ENCODE data around the gene PRMT7.

PRMT7 gene

DNA sequence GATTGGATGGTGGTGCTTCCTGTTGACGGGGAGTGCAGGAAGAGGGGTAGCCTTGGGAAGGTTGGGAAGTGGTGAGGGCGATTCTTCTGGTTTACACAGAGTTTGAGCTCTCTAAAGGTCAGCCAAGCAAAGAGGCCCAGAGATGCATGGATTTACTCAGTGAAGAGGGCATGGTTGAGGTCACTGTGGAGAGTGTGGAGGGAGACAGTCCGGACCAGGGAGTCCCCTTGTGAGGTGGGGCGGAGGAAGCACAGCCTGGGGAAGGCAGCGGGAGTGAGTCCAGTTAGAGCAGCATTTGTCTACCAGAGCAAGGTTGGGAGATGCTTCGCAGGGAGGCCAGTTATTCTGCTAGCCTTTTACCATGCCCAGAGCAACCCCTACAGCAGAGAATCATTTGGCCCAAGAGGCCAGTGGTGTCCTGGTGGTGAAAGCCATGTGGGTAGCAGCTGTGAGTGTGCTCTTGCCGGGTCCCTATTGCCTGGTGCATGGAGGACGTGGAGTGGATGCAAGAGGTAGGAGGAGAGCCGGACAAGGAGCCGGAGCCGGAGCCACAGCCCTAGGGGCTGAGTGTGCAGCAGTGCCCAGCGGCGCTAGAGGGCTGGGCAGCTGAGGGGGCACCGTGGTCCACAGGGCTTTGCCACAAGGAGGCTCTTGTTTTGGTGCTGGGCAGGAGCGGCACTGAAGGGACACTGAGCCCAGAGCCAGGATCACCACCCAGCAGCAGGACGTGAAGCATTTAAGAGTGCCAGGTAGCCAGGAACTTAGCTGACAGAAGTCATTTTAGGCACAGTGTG is 27.7 kb downstream of the PRMT7 start:
- H3K79me2 ChIP-seq (ENCODE audit: control insufficient read depth, insufficient read depth, low read length, unreplicated experiment), result no peaks in the 10 kb centered on the region
- H2AFZ ChIP-seq (ENCODE audit: low read length, unreplicated experiment), result no peak overlapping the region
- no peaks in the 10 kb centered on the region for H3K27me3 ChIP-seq (ENCODE audit: insufficient read depth, low read length)
- H3K36me3 ChIP-seq (ENCODE audit: insufficient read depth, low read length), result peaks cover 20% of the 10 kb centered on the region; the same call in 1 of the 2 replicates
- no peak overlapping the region for H3K27ac ChIP-seq (ENCODE audit: low read depth, low read length)
- no peak overlapping the region for H3K4me3 ChIP-seq (ENCODE audit: low read depth, low read length)
- peaks cover 18% of the 10 kb centered on the region for H3K4me1 ChIP-seq (ENCODE audit: control insufficient read depth, insufficient read depth, low read length, unreplicated experiment)

DNA sequence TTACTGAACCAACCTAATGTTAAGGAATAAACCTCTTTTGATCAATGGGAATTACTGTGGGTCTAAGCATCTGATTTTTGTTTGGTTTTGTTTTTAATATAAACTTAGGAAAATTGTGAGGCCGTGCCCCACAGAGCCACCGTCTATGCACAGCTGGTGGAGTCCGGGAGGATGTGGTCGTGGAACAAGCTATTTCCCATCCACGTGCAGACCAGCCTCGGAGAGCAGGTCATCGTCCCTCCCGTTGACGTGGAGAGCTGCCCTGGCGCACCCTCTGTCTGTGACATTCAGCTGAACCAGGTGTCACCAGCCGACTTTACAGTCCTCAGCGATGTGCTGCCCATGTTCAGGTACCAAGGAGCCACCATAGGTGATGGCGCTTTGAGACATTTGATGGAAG is 28.4 kb downstream of the PRMT7 start:
- Histone ChIP-seq H3K4me3 (ENCODE audit: low read depth, low read length) (no peak overlapping the region), H3K27me3 (ENCODE audit: insufficient read depth, low read length) (no peaks in the 10 kb centered on the region), H2AFZ (ENCODE audit: low read length, unreplicated experiment) (no peak overlapping the region), H3K79me2 (ENCODE audit: control insufficient read depth, insufficient read depth, low read length, unreplicated experiment) (no peaks in the 10 kb centered on the region), H3K27ac (ENCODE audit: low read depth, low read length) (no peak overlapping the region), H3K36me3 (ENCODE audit: insufficient read depth, low read length) (peaks cover 20% of the 10 kb centered on the region; the same call in 1 of the 2 replicates), H3K4me1 (ENCODE audit: control insufficient read depth, insufficient read depth, low read length, unreplicated experiment) (peaks cover 13% of the 10 kb centered on the region)

DNA sequence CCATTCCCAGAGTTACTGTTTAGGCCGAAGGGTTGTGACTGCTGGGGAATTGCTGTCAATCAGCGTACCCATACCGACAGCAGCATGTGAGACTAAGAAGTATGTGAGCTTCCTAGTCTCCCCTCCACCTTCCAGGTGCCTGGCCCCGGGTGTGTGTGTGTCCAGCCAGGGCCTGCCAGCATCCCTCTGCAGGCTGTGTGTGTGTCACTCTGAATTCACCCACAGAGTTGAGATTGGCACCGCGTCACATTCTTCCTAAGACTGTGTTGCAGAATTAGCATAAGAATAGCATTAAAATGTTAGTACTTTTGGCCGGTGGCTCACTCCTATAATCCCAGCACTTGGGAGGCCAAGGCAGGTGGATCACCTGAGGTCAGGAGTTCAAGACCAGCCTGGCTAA is 31.8 kb downstream of the PRMT7 start:
- no peak overlapping the region for H3K27ac ChIP-seq (ENCODE audit: low read depth, low read length)
- H3K36me3 ChIP-seq (ENCODE audit: insufficient read depth, low read length), result peaks cover 16% of the 10 kb centered on the region
- no peak overlapping the region for H3K4me3 ChIP-seq (ENCODE audit: low read depth, low read length)
- H3K79me2 ChIP-seq (ENCODE audit: control insufficient read depth, insufficient read depth, low read length, unreplicated experiment), result no peaks in the 10 kb centered on the region
- no peak overlapping the region for H2AFZ ChIP-seq (ENCODE audit: low read length, unreplicated experiment)
- H3K27me3 ChIP-seq (ENCODE audit: insufficient read depth, low read length), result no peaks in the 10 kb centered on the region
- no peaks in the 10 kb centered on the region for H3K4me1 ChIP-seq (ENCODE audit: control insufficient read depth, insufficient read depth, low read length, unreplicated experiment)

DNA sequence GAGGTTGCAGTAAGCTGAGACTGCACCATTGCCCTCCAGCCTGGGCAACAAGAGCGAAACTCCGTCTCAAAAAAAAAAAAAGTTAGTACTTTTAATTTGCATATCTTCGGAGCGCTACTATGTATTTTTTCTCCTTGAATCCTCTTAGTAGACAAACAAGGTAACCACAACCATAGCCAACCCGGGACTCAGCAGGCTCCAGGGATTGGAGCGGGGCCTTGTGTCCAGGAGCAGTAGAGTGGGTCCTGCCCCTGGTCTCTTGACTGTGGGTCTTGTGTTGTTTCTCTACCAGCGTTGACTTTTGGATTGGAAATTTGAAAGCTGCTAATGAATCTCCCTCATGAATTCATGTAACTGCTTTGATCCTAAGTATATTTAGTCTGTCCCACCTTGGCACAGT is 32.3 kb downstream of the PRMT7 start:
- Histone ChIP-seq H2AFZ (ENCODE audit: low read length, unreplicated experiment) (no peak overlapping the region), H3K4me3 (ENCODE audit: low read depth, low read length) (no peak overlapping the region), H3K79me2 (ENCODE audit: control insufficient read depth, insufficient read depth, low read length, unreplicated experiment) (no peaks in the 10 kb centered on the region), H3K36me3 (ENCODE audit: insufficient read depth, low read length) (peaks cover 16% of the 10 kb centered on the region), H3K4me1 (ENCODE audit: control insufficient read depth, insufficient read depth, low read length, unreplicated experiment) (no peaks in the 10 kb centered on the region), H3K27me3 (ENCODE audit: insufficient read depth, low read length) (no peaks in the 10 kb centered on the region), H3K27ac (ENCODE audit: low read depth, low read length) (no peak overlapping the region)

DNA sequence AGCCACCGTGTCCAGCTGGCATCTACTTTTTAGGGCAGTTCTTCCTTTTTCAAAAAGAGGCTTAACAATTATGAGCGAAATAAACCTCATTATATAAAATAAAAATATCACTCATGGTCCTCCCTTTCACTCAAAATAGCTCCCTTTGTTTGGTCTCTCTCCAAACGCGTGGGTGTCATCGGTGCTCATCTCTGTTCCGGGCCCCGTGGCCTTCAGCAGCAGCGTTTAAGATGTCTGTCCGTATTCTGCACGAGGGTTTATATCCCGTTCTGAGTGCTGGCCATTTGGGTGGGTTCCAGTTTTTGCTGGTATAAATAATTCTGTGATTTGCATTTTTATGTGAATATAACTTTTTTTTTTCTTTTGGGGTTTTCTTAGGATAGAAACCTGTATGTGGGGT is 33.4 kb downstream of the PRMT7 start:
- Histone ChIP-seq H3K27ac (ENCODE audit: low read depth, low read length) (no peak overlapping the region), H3K79me2 (ENCODE audit: control insufficient read depth, insufficient read depth, low read length, unreplicated experiment) (no peaks in the 10 kb centered on the region), H3K36me3 (ENCODE audit: insufficient read depth, low read length) (peaks cover 16% of the 10 kb centered on the region), H3K4me3 (ENCODE audit: low read depth, low read length) (no peak overlapping the region), H3K4me1 (ENCODE audit: control insufficient read depth, insufficient read depth, low read length, unreplicated experiment) (no peaks in the 10 kb centered on the region), H3K27me3 (ENCODE audit: insufficient read depth, low read length) (no peaks in the 10 kb centered on the region), H2AFZ (ENCODE audit: low read length, unreplicated experiment) (no peak overlapping the region)

DNA sequence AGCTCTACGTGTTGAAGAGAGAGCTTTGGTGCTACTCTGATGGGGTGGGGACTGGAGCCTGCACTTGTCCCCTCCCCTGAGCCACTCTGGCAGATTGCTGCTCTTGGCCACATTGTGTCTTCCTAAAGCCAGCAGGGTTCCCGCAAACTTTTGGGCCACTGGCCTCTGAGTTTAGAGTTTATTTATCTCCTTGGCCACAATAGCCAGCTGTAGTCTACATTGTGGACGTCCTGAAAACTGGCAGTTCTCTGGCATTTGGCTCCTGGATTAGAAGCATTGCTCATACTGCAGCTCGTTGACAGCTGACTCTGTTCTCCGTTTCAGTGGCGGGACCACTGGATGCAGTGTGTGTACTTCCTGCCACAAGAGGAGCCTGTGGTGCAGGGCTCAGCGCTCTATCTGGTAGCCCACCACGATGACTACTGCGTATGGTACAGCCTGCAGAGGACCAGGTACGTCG is 34.6 kb downstream of the PRMT7 start:
- Histone ChIP-seq H3K27me3 (ENCODE audit: insufficient read depth, low read length) (no peaks in the 10 kb centered on the region), H3K36me3 (ENCODE audit: insufficient read depth, low read length) (peaks cover 8% of the 10 kb centered on the region), H3K4me3 (ENCODE audit: low read depth, low read length) (no peak overlapping the region), H3K4me1 (ENCODE audit: control insufficient read depth, insufficient read depth, low read length, unreplicated experiment) (no peaks in the 10 kb centered on the region), H2AFZ (ENCODE audit: low read length, unreplicated experiment) (no peak overlapping the region), H3K27ac (ENCODE audit: low read depth, low read length) (no peak overlapping the region), H3K79me2 (ENCODE audit: control insufficient read depth, insufficient read depth, low read length, unreplicated experiment) (no peaks in the 10 kb centered on the region)

DNA sequence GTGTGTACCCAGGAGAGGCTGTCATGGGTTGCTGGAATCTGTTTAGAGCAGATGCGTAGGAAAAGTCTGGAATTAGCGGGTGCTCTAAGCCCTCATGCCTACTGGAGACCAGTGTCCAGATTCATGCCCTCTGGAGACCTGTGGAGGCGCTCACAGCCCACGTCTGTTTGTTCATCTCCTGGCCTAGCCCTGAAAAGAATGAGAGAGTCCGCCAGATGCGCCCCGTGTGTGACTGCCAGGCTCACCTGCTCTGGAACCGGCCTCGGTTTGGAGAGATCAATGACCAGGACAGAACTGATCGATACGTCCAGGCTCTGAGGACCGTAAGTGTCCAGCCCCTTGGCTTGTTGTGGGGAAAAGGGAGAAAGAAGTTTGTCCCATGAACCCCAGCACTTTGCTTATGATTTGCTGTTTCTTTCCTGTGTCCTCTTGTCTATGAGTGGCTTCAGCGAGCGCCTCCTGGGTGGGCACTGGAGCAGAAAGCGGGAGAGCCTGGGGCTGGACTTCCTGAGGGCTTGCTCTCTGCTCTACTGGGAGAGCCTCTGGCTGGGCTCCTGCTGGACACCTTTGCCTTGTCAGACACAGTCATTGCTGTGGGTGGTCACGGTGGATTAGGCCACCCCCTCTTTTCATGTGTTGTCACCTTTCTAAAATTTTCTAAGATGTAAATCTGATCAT is 35.3 kb downstream of the PRMT7 start:
- Histone ChIP-seq H3K79me2 (ENCODE audit: control insufficient read depth, insufficient read depth, low read length, unreplicated experiment) (no peaks in the 10 kb centered on the region), H3K4me1 (ENCODE audit: control insufficient read depth, insufficient read depth, low read length, unreplicated experiment) (no peaks in the 10 kb centered on the region), H3K4me3 (ENCODE audit: low read depth, low read length) (no peak overlapping the region), H3K27ac (ENCODE audit: low read depth, low read length) (no peak overlapping the region), H3K36me3 (ENCODE audit: insufficient read depth, low read length) (peaks cover 2% of the 10 kb centered on the region), H2AFZ (ENCODE audit: low read length, unreplicated experiment) (no peak overlapping the region), H3K27me3 (ENCODE audit: insufficient read depth, low read length) (no peaks in the 10 kb centered on the region)

DNA sequence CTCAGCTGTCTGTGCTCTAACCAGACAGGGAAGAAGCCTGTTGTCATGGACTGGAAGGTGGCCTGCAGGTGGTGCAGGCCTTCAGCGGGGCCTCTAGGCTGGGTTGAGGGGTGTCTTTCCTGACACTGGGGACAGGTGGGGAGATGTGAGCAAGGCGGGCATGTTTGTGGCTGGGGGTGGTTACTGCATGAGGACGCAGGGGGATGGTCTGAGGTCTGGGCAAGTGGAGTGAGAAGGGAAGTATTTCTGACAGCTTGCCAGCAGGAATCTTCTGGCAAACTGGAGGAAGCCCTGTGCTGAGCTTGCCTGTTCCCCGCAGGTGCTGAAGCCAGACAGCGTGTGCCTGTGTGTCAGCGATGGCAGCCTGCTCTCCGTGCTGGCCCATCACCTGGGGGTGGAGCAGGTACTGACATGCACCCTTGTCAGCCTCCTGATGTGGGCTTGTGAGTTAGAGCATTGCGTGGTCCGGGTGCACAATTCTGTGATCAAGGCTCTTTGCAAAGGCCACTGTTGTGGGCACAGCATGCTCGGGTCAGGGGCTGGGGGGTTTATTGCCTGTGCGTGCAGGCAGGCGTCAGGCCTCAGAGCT is 36.2 kb downstream of the PRMT7 start:
- peaks cover 6% of the 10 kb centered on the region for H3K36me3 ChIP-seq (ENCODE audit: insufficient read depth, low read length)
- H3K79me2 ChIP-seq (ENCODE audit: control insufficient read depth, insufficient read depth, low read length, unreplicated experiment), result no peaks in the 10 kb centered on the region
- H3K4me1 ChIP-seq (ENCODE audit: control insufficient read depth, insufficient read depth, low read length, unreplicated experiment), result no peaks in the 10 kb centered on the region
- H3K27ac ChIP-seq (ENCODE audit: low read depth, low read length), result no peak overlapping the region
- no peak overlapping the region for H2AFZ ChIP-seq (ENCODE audit: low read length, unreplicated experiment)
- no peak overlapping the region for H3K4me3 ChIP-seq (ENCODE audit: low read depth, low read length)
- H3K27me3 ChIP-seq (ENCODE audit: insufficient read depth, low read length), result no peaks in the 10 kb centered on the region

DNA sequence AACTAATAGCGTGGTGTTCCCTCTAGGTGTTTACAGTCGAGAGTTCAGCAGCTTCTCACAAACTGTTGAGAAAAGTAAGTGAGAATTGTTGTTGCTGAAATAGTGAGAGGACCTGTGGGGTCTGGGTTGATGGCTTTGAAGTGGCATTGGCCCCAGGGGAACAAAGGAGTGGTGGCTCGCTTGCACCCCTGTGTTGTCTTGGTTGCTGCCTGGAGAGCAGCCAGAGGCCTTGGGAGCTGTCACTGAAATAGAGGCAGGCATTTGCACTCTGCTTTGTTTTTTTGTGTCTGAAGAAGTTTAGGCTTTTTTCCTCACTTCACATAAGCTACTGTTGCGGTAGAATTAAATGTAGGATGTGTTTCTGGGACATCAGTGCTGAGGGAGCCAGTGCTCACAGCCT is 36.8 kb downstream of the PRMT7 start:
- no peak overlapping the region for H2AFZ ChIP-seq (ENCODE audit: low read length, unreplicated experiment)
- no peaks in the 10 kb centered on the region for H3K27me3 ChIP-seq (ENCODE audit: insufficient read depth, low read length)
- H3K36me3 ChIP-seq (ENCODE audit: insufficient read depth, low read length), result peaks cover 6% of the 10 kb centered on the region
- no peaks in the 10 kb centered on the region for H3K4me1 ChIP-seq (ENCODE audit: control insufficient read depth, insufficient read depth, low read length, unreplicated experiment)
- H3K27ac ChIP-seq (ENCODE audit: low read depth, low read length), result no peak overlapping the region
- H3K79me2 ChIP-seq (ENCODE audit: control insufficient read depth, insufficient read depth, low read length, unreplicated experiment), result no peaks in the 10 kb centered on the region
- no peak overlapping the region for H3K4me3 ChIP-seq (ENCODE audit: low read depth, low read length)

DNA sequence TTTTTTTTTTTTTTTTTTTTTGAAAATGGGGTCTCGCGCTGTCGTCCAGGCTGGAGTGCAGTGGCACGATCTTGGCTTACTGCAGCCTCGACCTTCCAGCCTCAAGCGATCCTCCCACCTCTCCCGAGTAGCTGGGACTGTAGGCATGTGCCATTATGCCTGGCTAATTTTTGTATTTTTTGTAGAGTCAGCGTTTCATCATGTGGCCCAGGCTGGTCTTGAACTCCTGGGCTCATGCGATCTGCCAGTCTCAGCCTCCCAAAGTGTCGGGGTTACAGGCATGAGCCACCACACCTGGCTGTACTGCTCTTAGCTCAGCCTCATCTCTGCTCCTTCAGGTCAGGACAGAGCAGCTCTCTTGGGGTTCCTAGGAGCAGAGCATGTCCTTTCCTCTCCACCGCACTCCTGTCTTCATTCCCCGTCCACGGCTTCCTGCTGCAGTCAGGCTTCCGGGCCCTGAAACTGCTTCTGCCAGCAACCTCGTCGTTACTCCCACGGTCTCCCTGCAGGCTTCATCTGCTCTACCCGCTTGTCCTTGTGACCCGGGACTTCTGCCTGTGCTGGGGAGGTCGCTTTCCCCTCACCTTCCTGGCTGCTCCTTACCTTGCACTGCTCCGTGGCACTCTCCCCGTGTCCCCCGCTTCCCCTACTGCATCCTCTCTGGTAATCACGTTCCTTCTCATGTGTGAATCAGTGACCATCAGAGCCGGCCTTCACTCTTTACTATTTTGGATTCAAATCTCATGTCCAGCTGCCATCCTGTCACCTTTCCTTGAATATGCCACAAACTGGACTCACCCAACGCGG is 38.0 kb downstream of the PRMT7 start:
- peaks cover 6% of the 10 kb centered on the region for H3K36me3 ChIP-seq (ENCODE audit: insufficient read depth, low read length)
- no peak overlapping the region for H2AFZ ChIP-seq (ENCODE audit: low read length, unreplicated experiment)
- no peak overlapping the region for H3K4me3 ChIP-seq (ENCODE audit: low read depth, low read length)
- no peaks in the 10 kb centered on the region for H3K79me2 ChIP-seq (ENCODE audit: control insufficient read depth, insufficient read depth, low read length, unreplicated experiment)
- no peaks in the 10 kb centered on the region for H3K27me3 ChIP-seq (ENCODE audit: insufficient read depth, low read length)
- no peaks in the 10 kb centered on the region for H3K4me1 ChIP-seq (ENCODE audit: control insufficient read depth, insufficient read depth, low read length, unreplicated experiment)
- no peak overlapping the region for H3K27ac ChIP-seq (ENCODE audit: low read depth, low read length)
